ENCODE results near the gene NBEA.
"Not testable (repeated sequence)": the region's sequence is repeated elsewhere in the genome, so short reads cannot be mapped to it uniquely, and the experiment has no call there.

Gene NBEA

DNA sequence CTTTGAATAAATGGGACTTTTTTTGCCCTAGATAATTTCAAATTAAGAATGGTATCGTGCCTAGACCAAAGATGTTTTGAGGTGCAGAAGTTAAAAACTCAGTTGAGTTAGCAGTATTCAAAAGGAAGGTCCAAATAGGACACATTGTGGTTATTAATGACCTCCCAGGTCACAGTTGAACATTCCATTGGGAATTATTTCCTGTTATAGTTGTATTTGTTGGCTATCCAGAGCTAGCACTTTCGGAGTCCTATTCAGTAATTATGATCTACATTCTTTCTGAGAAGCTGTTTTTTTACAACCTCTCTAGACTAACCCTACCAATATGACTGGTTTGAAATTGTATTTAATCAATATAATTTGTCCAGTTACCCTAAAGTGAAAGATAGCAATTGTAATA lies 450.7 kb downstream of the NBEA start:
- DNase-seq (ENCODE audit: low read depth) = no peak

DNA sequence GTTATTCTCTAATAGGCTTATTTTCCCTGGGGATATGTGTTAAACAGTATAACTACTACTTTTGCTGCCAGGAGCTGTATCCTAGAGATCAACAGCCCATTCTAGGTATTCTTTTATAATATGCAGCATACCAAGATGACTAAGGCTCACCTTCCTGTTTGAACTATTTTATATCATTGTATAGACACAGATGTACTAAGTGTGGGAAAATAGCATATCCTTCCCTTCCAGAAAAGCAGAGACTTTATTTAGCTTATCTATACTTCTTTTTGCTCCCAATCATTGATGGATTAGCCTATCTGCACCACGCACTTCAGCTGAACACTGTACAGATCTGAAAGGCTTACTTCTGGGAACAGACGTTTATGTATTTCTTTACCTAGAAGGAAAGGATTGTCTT lies 451.8 kb downstream of the NBEA start:
- DNase-seq (ENCODE audit: low read depth) = no peak

DNA sequence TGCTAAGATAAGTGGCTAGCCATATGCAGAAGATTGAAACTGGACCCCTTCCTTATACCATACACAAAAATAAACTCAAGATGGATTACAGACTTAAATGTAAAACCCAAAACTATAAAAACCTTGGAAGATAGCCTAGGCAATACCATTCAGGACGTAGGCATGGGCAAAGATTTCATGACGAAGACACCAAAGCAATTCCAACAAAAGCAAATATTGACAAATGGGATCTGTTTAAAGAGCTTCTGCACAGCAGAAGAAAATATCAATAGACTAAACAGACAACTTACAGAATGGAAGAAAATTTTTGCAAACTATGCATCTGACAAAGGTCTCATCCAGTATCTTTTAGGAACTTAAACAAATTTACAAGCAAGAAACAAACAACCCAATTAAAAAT lies 466.2 kb downstream of the NBEA start:
- not testable (repeated sequence) for DNase-seq (ENCODE audit: low read depth)

DNA sequence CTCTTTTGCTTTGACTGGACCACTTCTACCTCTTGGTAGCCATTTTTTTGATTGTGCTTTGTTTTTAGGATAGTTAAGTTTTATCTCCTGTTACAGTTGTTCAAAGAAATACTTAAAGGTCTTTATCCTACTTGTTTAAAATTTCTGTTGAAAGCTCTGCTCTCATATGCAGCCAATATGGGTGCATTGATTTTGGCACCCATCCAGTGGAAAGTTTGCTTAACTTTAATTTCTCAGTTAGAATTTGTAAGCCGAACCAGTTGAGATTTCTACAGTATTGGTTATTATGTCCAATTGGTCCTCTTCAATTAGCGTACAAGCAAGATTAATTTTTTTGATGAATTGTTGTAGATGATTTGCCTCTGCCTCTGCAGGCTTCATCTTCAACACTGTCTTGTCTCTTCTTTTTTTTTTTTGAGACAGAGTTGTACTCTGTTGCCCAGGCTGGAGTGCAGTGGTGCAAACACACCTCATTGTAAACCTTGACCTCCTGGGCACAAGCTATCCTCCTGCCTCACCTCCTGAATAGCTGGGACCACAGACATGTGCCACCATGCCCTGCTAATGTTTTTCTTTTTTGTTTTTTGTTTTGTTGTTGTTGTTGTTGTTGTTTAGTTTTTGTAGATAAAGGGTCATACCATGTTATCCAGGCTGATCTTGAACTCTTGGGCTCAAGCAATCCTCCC lies 469.1 kb downstream of the NBEA start:
- no peak for DNase-seq (ENCODE audit: low read depth)

DNA sequence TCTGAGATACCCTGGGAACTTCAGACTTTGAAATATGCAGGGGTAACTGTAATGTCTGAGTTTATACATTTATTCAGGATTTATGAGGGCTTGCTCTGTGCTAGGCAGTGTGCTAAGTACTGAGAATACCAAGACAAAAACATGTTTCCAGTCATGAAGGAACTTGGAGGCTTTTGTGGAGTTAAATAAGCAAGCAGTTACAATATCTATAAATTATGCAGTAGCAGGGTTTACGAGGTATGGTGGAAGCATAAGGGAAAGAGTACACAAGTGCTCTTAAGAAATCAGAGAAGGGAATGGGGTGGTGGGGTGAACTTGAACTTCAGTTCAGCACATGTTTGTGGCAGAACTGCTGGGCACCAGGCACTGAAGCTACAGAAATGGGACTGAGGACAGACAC lies 506.4 kb downstream of the NBEA start:
- DNase-seq (ENCODE audit: low read depth) = no peak

DNA sequence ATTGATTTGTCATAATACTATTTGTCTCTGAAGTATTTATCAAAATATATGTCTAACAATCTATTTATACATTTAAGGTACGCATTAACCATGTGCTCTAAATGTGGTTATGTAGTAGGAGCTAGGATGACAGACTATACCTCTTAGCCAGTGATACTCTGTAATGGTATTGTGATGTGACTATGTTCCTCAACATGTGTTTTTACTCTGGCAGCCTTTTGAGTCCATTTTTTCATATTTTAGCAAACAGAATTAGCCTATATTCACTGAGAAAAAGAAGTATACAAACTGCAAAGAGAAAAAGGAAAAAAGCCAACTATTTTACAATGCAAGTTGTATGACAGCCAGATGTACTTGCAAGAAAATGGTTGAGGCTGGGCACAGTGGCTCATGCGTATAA lies 507.8 kb downstream of the NBEA start:
- DNase-seq (ENCODE audit: low read depth) = no peak

DNA sequence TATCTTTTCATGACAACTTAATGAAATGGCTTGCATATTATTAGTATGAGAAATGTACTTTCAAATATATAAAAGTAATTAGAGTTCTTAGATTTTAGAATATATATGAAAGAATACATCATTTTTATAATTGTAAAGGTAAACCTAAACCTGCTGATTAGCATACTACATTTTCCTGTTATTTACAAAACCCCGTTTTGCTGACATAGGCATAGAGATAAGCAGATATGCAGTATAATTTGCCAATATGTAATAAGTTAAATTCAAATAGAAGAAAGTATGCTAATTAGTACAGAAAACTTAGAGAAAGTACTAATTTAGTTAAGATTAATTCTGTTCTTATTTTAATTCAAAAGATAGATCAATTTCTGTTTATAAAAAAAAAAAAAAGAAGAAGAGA lies 513.0 kb downstream of the NBEA start:
- no peak for DNase-seq (ENCODE audit: low read depth)

DNA sequence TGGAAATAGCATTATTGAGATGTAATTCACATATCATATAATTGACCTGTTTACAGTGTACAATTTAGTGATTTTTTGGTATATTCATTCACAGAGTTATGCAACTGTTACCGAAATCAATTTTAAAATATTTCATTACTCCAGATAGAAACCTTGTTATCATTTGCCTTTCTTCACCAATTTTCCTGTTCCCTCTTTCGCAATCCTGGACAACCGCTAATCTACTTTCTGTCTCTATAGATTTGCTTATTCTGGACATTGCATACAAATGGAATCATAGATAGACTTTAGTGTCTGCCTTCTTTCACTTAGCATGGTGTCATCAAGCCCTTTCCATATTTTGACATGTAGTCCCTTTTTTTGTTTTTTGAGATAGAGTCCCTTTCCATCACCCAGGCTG lies 515.2 kb downstream of the NBEA start:
- DNase-seq (ENCODE audit: low read depth) = no peak

DNA sequence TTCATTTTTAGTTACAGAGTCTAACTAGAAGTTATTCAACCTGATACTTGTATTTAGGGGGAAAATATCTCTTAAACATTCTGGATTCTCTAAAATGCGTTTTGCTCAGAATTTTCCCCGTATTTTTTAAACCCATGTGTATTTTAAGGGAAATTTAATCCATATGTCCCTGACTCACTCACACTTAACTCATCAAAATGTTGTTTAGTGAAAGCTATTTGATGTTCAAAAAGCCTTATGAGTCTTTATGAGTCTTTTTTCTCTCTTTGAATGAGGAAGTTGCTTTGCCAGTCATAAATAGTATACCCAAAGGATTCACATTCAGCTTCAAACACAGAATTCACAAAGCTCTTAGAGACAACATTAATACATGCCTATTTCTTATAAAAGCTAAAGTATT lies 518.0 kb downstream of the NBEA start:
- no peak for DNase-seq (ENCODE audit: low read depth)

DNA sequence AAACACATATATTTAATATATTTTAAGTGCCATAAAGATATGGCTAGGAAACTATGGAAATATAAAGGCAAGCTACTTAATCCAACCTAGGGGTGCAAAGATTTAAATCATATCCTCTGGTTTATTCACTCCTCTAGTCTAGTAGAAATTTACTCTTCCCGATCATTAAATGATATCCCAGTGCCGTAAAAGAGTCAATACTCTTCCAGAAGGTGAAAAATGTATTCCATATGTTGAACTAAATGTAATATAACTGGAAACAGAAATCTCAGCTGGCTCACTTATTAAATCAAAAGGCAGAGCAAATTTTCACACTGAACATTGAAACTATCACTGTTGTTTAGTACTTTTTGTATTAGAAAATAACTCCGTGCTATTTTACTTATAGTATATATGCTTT lies 523.3 kb downstream of the NBEA start:
- no peak for DNase-seq (ENCODE audit: low read depth)

DNA sequence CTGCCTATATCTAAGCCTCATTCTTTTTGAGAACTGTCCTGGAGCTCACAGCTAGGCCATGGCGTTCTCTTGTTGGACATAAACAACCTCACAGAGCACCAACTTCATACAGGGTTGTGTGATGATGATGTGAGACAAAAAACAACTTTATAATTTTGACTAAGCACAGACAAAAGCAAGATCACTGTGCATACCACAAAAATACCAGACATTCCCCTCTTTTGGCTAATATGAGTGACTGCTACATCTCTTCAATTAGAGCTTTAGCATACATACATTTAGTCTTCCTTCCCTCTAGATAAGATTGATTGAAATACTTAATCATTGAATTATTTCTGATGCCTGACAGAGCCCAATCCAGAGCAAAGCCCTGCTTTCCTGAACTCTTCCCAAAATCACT lies 526.1 kb downstream of the NBEA start:
- DNase-seq (ENCODE audit: low read depth) = no peak

DNA sequence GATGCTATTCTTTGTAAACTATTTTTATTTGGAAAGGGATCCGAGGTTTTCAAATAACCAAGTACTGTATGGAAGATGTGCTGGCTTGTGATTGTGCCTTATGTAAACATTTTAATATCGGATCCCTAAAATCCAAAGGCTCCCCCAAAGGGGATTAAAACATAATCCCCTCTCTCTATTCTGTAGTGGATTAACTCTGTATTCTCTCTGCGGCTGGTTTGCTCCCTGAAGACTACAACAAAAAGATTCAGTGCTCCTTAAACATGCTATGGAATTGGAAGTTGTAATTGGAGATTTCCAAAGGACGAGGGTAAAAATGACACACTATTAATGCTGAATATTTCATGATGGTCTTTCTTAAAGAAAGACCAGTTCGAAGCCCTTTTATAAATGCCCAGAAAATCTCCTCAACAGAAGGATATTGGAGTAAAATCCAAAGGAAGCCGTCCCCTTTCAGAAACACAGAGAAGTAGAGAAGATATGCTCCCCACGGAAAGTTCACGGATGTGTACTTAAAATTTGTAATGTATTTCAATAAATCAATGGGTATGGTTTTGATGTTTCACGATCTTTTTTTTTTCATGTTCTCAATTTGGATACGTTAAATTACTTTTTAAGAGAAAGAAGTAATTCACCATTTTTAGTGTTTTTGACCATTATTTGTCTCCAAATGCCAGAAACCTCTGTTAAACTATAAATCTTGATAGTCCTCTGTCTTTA lies 527.9 kb downstream of the NBEA start:
- DNase-seq (ENCODE audit: low read depth) = no peak

DNA sequence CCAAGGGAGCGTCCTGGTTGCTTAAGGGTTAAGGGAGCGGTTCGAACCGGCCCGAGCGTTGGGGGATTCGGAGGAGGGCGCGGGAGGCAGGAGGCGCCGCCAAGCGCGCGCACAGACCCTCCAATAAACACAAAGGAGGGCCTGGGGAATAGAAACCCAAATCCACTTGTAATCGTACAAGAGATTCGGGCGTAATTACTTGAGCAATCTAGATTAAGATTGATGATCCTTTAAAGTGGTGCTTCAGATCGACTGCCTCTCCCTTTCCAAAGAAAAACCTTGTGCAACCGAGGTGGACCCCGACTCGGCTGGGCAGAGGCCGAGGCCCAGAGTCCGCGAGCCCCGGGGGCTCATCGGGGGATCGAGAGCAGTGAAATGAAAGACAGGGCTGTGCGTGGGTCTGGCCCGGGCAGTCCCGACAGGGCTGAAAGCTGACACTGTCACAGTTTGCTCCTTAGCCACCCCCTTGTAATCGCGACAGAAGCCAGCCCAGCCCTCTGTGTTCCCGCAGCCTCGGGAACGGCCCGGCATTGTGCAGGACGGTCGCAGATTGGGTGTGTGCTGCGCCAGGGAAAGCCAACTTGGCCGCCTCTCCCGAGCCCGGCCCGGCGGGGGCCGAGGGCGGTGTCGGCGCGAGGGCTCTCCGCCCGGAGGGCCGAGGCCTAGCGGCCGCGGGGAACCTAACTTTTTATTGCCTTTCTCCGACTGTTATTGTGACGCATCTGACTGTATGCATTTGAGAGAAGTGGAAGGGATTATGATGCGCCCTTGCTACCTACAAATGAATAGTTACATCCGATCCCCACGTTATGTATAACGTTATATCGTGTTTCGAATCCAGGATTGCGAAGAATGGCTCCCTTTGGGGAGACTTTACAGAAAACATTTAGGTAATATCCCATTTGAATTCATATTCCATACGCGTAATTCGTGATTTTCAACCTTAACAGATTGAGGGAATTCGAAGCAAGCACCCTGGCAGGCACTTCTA lies 528.9 kb downstream of the NBEA start:
- no peak for DNase-seq (ENCODE audit: low read depth)

DNA sequence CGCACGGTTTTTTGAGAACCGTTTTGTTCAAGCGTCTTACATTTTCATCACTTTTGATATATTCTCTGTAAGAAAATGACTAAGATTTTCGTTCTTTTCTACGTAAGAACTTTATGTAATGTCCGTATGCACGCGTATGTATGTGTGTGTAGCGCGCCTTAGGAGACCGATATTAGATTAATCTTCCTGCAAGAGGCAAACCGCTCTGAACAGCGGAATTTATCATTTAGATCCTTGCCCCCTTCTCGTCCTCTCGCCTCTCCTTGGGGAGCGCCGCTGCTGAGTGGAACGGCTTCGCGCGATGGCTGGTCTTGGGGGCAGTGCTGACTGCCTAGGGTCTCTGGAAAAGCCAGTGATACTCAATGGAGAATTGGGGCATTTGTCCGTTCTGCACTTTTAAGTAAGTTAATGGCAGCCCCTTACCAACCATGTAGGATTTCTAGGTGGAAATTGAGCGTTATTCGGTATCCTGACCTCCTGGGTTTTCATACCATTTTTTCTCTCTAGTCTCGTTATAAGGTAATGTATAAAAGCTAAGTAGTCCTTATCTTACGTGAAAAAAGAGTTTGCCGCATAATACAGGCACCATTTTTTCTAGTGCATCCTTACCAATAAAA lies 529.7 kb downstream of the NBEA start:
- DNase-seq (ENCODE audit: low read depth) = no peak

DNA sequence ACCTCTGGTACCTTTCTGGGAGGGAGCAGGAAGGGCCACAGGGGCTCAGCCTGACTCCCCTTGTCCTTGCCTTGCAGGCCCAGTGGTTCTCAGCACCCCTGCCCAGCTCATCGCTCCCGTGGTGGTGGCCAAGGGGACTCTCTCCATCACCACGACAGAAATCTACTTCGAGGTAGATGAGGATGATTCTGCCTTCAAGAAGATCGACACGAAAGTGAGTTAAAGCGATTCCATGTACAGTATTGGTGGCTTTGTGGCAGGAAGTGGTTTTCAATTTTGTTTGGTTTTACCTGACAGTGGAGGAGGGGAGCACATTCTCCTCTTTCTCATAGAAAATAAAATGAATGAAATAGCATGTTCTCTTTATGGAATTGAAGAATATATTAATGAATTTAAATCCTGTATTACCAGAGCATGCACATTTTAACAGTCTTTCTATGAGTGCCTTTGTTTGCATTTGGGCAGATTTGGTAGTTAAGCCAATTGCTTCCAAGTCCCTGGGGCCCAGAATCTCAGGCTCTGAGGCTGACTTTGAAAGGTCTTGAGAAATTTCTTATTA lies 530.3 kb downstream of the NBEA start:
- no peak for DNase-seq (ENCODE audit: low read depth)

DNA sequence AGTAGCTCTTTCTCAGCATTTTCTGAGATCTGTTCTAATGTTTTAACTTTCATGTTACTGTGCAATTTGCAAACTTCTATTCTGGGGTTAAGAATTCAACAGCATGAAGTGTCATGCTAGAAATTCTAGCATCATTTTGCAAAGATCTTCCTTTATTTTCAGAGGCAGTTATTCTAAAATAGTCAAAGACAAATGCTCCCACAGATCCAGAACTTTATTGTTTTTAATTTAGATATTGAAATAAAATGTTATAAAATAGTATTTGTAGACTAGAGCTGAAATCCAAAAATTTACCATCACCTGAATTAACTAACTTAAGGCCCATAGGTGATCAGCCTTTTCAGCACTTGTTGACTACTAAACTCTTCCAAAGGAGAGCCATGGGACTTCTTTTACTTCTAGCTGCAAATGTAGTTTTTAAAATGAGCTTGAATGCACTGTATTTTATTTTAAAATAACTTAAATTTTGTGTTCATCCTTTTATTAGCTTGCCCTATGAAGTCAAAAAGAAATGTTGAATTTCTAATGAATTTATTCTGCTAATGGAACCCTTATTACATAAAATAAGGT lies 531.2 kb downstream of the NBEA start:
- DNase-seq (ENCODE audit: low read depth) = no peak

DNA sequence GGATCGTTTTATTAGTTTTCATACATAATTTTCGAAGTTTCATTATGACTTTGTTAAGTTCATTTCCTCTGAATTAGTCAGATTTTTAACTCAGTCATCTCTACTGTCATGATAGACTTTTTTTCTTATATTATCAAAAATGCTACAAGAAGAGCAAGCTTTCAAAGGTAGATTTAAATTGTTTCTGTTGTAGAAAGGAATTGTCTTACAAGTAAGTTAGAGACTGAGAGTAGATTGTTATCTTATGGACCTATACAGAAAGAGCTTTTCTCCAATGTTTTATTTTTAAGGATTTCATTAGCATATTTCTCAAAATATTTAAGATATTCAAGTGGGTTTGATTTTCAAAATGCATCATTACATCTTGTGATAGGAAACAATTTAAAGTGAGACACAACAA lies 531.7 kb downstream of the NBEA start:
- no peak for DNase-seq (ENCODE audit: low read depth)

DNA sequence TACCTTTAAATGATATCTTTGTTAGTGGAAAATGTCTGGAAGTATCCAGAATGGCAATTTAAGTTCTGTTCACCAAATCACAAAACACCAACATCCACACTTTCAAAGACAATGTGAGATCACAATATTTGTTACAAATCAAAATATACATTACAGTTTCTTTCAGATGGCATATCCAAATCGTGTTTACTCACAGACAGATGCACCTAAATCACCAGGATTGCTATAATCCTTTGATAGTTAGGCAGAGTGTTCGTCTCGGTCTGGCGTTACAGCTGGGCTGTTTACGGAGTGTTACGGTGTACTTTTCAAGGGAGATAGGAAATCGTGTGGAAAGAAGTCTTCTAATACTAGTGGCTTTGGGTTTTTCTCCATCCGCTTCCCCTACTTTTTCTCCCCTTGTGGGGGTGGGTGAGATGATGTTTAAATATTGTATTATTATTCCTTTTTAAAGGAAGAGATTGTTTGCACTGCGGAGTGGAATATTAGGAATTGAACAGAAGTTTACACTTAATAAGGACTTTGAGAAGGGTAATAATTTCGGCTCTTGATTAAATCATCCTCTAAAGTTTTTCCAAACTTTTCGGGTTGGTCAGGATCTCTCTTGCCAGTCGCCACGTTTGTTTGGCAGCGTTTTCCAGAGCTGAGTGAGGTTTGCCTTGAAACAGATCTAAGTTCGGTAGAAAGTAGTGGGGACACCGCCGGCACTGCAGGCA lies 532.6 kb downstream of the NBEA start:
- DNase-seq (ENCODE audit: low read depth) = no peak

DNA sequence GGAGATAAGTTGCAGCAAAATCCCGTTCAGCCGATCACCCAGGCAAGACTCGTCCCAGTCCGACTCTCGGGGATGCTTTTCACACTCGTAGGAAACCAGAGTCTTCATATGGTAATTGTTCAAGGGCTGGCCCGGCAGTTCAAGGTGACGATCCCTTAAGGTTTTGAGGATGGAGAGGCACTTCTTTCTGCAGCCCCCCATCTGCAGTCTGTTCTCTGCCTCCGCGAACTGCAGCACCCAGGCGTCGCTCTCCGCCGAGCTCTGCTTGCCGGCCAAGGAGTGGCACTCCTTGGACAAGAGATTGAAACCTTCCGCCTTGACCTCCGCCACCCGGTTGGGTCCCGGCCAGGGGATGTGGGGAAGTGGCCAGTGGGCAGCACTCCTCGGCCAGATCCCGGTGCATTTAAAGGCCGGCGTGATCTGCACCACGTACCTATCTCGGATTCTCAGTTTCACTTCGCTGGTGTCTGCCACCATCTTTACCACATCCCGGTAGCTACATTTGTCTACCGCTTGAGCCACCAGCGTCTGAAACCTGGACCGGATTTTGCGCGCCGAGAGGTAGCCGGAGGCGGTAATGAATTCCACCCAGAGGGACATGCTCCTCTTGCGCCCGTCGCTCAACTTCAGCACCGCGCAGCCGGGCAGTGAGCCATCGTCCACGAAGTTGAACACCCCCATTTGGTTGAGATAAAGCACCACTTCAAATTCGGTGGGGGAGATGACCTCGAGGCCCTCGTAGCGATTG lies 533.3 kb downstream of the NBEA start:
- DNase-seq (ENCODE audit: low read depth) = no peak

All from activated T-cell treated with anti-CD3 and anti-CD28 coated beads for 24 hours (primary cell).